K562 (cell line): ENCODE measurements around the gene PDE6G. TPM values are rescaled to one million over a fixed set of nuclear protein-coding genes. Genes with fewer than 3 reads are reported as not detected.
"Not testable (repeated sequence)": the region's sequence is repeated elsewhere in the genome, so short reads cannot be mapped to it uniquely, and the experiment has no call there.

Experiments
- ATAC-seq: fragments of 200-7000 bp; cut with Tn5 transposase; 3 replicates; pipeline ENCODE4 v1.9.1; 2020; ENCODE audit warnings: moderate library complexity
- BruUV-seq: library from RNA; stranded (reverse); fragments of 400-500 nt; replicated peaks from 2 replicates; lab custom pipeline; 2021; lab: Mats Ljungman, UMichigan
- CTCF ChIA-PET: fragments of 300-600 bp; formaldehyde crosslinking; extraction: SDS; loops from one replicate; lab custom pipeline; 2021; ENCODE audit warnings: low intra/inter-chr PET ratio; lab: Yijun Ruan, JAX
- POLR2A ChIA-PET: fragments of 300-600, 350-650 bp; sonication (Branson Sonifier 250); formaldehyde crosslinking; extraction: SDS; loops from one replicate; lab custom pipeline; 2021; ENCODE audit warnings: antibody characterized with exemption, inconsistent platforms; lab: Yijun Ruan, JAX
- DNase-seq, 4 experiments: peaks; one replicate each; pipeline versions ENCODE4 v3.0.0 to v3.0.0-alpha.2; 2011 to 2018; ENCODE audit warnings: low spot score in 3 of 4, mixed read lengths in 3 of 4; ENCODE audit errors: extremely low read depth in 1 of 4
- FAIRE-seq: peaks from 2 replicates; lab custom pipeline; 2011; peaks lifted over from hg19 to GRCh38; lab: Jason Lieb, UNC
- H2AFZ ChIP-seq: 2 replicates; pipeline ENCODE4 v1.6.0; 2011; ENCODE audit warnings: low read depth, low read length, control low read depth, inconsistent platforms
- H3K27ac ChIP-seq: fragments of 200-600 bp; 3 replicates; pipeline ENCODE4 v1.8.0; 2011; ENCODE audit warnings: low read depth, mild to moderate bottlenecking, control low read depth, inconsistent platforms, low read length, moderate library complexity, mixed read lengths; ENCODE audit errors: extremely low read depth
- H3K27me3 ChIP-seq, 2 experiments: fragments of 300-600 bp in 1 of 2; 2 replicates in 1 of 2; 3 replicates in 1 of 2; pipeline versions ENCODE4 v1.6.0 to v1.8.0; 2011; ENCODE audit warnings: inconsistent platforms in 2 of 2, low read length in 2 of 2, mild to moderate bottlenecking in 1 of 2, mixed read lengths in 1 of 2, moderate library complexity in 1 of 2; ENCODE audit not compliant: control insufficient read depth in 2 of 2, insufficient read depth in 2 of 2
- H3K36me3 ChIP-seq: fragments of 300-600 bp; 3 replicates; pipeline ENCODE4 v1.8.0; 2011; ENCODE audit warnings: mild to moderate bottlenecking, low read length, inconsistent platforms; ENCODE audit not compliant: control insufficient read depth, insufficient read depth
- H3K4me1 ChIP-seq, 2 experiments: fragments of 200-600 bp in 1 of 2; replicated peaks in 1 of 2; 2 replicates in 1 of 2; 3 replicates in 1 of 2; pipeline versions ENCODE4 v1.5.1 to v1.8.0; 2011; ENCODE audit warnings: inconsistent platforms in 2 of 2, low read length in 2 of 2, mild to moderate bottlenecking in 1 of 2, mixed read lengths in 1 of 2, moderate library complexity in 1 of 2; ENCODE audit not compliant: control insufficient read depth in 2 of 2, insufficient read depth in 2 of 2
- H3K4me2 ChIP-seq: 2 replicates; pipeline ENCODE4 v1.6.1; 2011; ENCODE audit warnings: low read length, control low read depth, inconsistent platforms, mixed read lengths; ENCODE audit not compliant: insufficient read depth
- H3K4me3 ChIP-seq: fragments of 200-600 bp; sonication (generic), shearing (Covaris generic); 2 replicates; pipeline ENCODE4 v1.5.1; 2016; ENCODE audit warnings: control low read depth, inconsistent platforms
- H3K79me2 ChIP-seq: fragments of 200-600 bp; 3 replicates; pipeline ENCODE4 v1.8.0; 2011; ENCODE audit warnings: low read length, inconsistent platforms; ENCODE audit not compliant: control insufficient read depth, insufficient read depth
- H3K9ac ChIP-seq, 2 experiments: 2 replicates each; pipeline versions ENCODE4 v1.6.0 to v1.6.1; 2011; ENCODE audit warnings: low read depth in 2 of 2, low read length in 2 of 2, control low read depth in 1 of 2, inconsistent platforms in 1 of 2, mild to moderate bottlenecking in 1 of 2, mixed read lengths in 1 of 2; ENCODE audit not compliant: insufficient read depth in 1 of 2
- H3K9me1 ChIP-seq: one replicate; pipeline ENCODE4 v1.6.0; 2011; ENCODE audit warnings: inconsistent platforms, mild to moderate bottlenecking, low read length, moderate library complexity; ENCODE audit not compliant: control insufficient read depth, insufficient read depth
- H3K9me3 ChIP-seq: replicated peaks from 2 replicates; pipeline ENCODE4 v1.5.1; 2011; ENCODE audit warnings: low read depth, low read length, inconsistent platforms; ENCODE audit not compliant: control insufficient read depth, insufficient read depth
- H4K20me1 ChIP-seq: replicated peaks from 2 replicates; pipeline ENCODE4 v1.6.1; 2011; ENCODE audit warnings: low read length, inconsistent platforms, mixed read lengths; ENCODE audit not compliant: control insufficient read depth, insufficient read depth
- MEF2D ChIP-seq: conservative IDR thresholded peaks from 2 replicates; pipeline ENCODE4 v1.6.1; 2016; ENCODE audit warnings: low read depth, missing genetic modification characterization, missing compliant biosample characterization
- POLR2B ChIP-seq: fragments of 450-650 bp; IDR thresholded peaks from 2 replicates; pipeline ENCODE4 v1.6.1; 2018; ENCODE audit warnings: low read depth; ENCODE audit not compliant: partially characterized antibody
- RBFOX2 ChIP-seq: fragments of 200-400 bp; formaldehyde crosslinking; IDR thresholded peaks from 2 replicates; pipeline ENCODE4 v1.6.1; 2017; ENCODE audit warnings: low read depth, mild to moderate bottlenecking, low read length, moderate library complexity
- WHSC1 ChIP-seq: IDR thresholded peaks from one replicate; pipeline ENCODE4 v1.6.1; 2012; ENCODE audit warnings: low read length, control low read depth, inconsistent platforms
- WGBS: fragments of 100-300 bp; shearing (Covaris generic); methylation state at CpG from one replicate; pipeline ENCODE4 v1.1.6; 2016; ENCODE audit warnings: low coverage, mixed read lengths; ENCODE audit not compliant: insufficient coverage; ENCODE audit errors: missing lambda C conversion rate; 5-methylcytosine and 5-hydroxymethylcytosine counted together
- in situ Hi-C: fragments of 300-500 bp; cut with MboI; formaldehyde crosslinking; loops from 4 replicates; pipeline ENCODE4 v1.15.0; 2018; ENCODE audit warnings: inconsistent platforms, mixed read lengths
- intact Hi-C: fragments of 100-400 bp; cut with micrococcal nuclease; formaldehyde crosslinking; loops from 2 replicates; pipeline ENCODE4 v1.14.2; 2022
- polyA plus RNA-seq, 8 experiments: library from polyadenylated mRNA; depleted of rRNA in 4 of 8; stranded (reverse) in 5 of 8; unstranded in 3 of 8; fragments of >200 nt; fragmentation: Nextera tagmentation in 2 of 8; fragmentation: Illumina TruSeq in 1 of 8; extraction: Ambion mirVana in 2 of 8; extraction: Trizol in 1 of 8; gene quantifications; 2 replicates each; pipeline versions ENCODE4 v1.2.1 to v1.2.3, GENCODE V29; 2011 to 2014; ENCODE audit warnings: inconsistent platforms in 1 of 8, missing spikeins in 1 of 8
- total RNA-seq, 7 experiments: library from RNA; depleted of rRNA in 6 of 7; stranded (reverse); fragments of >200 nt in 6 of 7; fragmentation: Illumina TruSeq in 2 of 7; extraction: Trizol in 2 of 7; gene quantifications; 2 replicates each; pipeline versions ENCODE4 v1.2.1 to v1.2.3, GENCODE V29; 2011 to 2021; ENCODE audit warnings: low replicate concordance in 1 of 7

PDE6G gene
- total and polyA plus RNA-seq, 9 of the 15 experiments (the other 6 are each of a cell fraction or from before 2014, with no cell fraction given): 0.14 to 0.59 TPM; not detected in 7

DNA sequence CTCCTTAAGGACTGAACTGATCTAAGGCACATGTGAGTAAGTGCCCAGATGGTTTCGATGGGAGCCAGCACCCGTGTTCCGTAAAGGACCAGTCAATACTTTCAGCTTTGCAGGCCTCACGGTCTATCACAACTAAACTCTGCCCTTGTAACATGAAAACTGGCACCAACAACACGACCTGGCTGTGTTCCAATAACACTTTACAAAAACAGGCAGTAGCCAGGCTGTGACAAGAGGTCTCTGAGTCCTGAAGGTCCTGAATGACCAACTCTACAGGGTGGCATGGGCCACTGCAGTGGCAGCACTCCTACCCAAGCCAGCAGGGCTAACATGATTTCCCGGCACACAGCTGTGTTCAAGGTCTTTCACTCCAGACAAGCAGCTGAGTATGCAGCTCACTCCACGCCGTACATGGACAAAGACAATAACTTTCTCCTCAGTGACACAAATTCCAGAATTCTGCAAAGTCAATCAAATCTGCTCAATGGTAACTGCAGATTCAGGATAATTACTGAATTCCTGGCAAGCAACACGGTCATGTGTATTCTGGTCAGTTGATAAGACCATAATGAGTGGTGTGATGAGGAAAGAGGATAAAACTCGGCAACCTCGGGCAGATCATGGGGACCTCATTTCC lies 34.7 kb downstream of the PDE6G start:
- Histone ChIP-seq H3K27me3 (no peaks in the 10 kb centered on the region), H3K9me3 (no peaks in the 10 kb centered on the region), H3K4me2 (no peak overlapping the region), H3K79me2 (peaks cover 37% of the 10 kb centered on the region), H3K4me3 (no peak overlapping the region), H3K27ac (no peak overlapping the region), H3K36me3 (peaks cover 79% of the 10 kb centered on the region), H3K9me1 (no peaks in the 10 kb centered on the region), H2AFZ (no peak overlapping the region), H4K20me1 (peaks cover 6% of the 10 kb centered on the region; the same call in 1 of the 2 replicates), H3K9ac (no peak overlapping the region), H3K4me1 (no peaks in the 10 kb centered on the region)
- no peak for ATAC-seq
- CTCF ChIA-PET: no interaction called here
- TSS peak; percentile 16 for BruUV-seq
- intact Hi-C loops (no loop called here), in situ Hi-C loops (no loop called here)
- DNase-seq: no peak
- no peak for TF ChIP-seq MEF2D
- peak; percentile 18 for TF ChIP-seq WHSC1
- TF ChIP-seq POLR2B: no peak
- WGBS: 78% methylated on average over 11 of the region's 11 CpGs
- POLR2A ChIA-PET: interaction anchor here (0.7 to 2.2 kb wide), 5 partner anchors 10 to 32 kb away, joined by 3 to 7 read pairs (median 3); partner anchors contain the start of gene NPLOC4
- peak; percentile 29 for FAIRE-seq

GRCh38 chr17:81618307-81618706 lies 38.0 kb downstream of the PDE6G start:
- POLR2A ChIA-PET, H3K27ac ChIP-seq, in situ Hi-C loops, H3K4me2 ChIP-seq, H3K9me1 ChIP-seq, CTCF ChIA-PET, BruUV-seq, H3K9ac ChIP-seq, H3K9me3 ChIP-seq, FAIRE-seq, ATAC-seq, H2AFZ ChIP-seq, H3K4me1 ChIP-seq, intact Hi-C loops, DNase-seq, H3K27me3 ChIP-seq, H3K4me3 ChIP-seq: not testable (repeated sequence)
- peaks cover 74% of the 10 kb centered on the region for H3K36me3 ChIP-seq
- H4K20me1 ChIP-seq: peaks cover 13% of the 10 kb centered on the region
- H3K79me2 ChIP-seq: peaks cover 54% of the 10 kb centered on the region
- peak; percentile 20; the same call in 1 of the 2 replicates for TF ChIP-seq RBFOX2
- WGBS: no CpG with 5 or more reads among the region's 36 CpGs
